ENCODE measurements around the gene CD2.

DNA sequence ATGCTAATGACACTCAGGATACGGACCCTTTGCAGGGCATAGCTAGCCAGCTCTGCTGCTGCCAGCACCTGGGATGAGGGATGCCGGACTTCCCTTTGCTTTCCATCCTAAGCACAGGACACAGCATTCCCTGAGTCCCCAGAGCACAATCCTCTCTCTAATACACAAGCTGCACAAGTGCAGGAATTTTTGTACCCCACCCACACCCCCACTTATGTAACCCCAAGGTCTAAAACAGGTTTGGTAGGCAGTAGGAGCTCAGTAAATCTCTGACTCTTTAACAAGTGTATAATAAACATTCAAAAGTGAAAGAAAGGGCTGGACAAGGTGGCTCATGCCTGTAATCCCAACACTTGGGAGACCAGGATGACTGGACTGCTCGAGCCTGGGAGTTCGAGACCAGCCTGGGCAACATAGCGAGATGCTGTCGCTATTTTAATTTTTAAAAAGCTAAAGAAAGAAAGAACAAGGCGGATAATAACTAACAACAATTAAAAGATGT is 44.5 kb upstream of the CD2 start:
- TF ChIP-seq, protein P1, sequence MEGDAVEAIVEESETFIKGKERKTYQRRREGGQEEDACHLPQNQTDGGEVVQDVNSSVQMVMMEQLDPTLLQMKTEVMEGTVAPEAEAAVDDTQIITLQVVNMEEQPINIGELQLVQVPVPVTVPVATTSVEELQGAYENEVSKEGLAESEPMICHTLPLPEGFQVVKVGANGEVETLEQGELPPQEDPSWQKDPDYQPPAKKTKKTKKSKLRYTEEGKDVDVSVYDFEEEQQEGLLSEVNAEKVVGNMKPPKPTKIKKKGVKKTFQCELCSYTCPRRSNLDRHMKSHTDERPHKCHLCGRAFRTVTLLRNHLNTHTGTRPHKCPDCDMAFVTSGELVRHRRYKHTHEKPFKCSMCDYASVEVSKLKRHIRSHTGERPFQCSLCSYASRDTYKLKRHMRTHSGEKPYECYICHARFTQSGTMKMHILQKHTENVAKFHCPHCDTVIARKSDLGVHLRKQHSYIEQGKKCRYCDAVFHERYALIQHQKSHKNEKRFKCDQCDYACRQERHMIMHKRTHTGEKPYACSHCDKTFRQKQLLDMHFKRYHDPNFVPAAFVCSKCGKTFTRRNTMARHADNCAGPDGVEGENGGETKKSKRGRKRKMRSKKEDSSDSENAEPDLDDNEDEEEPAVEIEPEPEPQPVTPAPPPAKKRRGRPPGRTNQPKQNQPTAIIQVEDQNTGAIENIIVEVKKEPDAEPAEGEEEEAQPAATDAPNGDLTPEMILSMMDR (IDR thresholded peaks at IDR 0.05), result no peak
- TF ChIP-seq SIN3A (IDR thresholded peaks at IDR 0.05; ENCODE audit: borderline replicate concordance, insufficient read depth, low read depth, low read length) (no peak), POLR2AphosphoS5 (IDR thresholded peaks at IDR 0.05; ENCODE audit: low read depth, low read length) (no peak), TCF7L2 (IDR thresholded peaks at IDR 0.05; ENCODE audit: low read depth, low read length) (no peak)
- TF ChIP-seq, protein P2, sequence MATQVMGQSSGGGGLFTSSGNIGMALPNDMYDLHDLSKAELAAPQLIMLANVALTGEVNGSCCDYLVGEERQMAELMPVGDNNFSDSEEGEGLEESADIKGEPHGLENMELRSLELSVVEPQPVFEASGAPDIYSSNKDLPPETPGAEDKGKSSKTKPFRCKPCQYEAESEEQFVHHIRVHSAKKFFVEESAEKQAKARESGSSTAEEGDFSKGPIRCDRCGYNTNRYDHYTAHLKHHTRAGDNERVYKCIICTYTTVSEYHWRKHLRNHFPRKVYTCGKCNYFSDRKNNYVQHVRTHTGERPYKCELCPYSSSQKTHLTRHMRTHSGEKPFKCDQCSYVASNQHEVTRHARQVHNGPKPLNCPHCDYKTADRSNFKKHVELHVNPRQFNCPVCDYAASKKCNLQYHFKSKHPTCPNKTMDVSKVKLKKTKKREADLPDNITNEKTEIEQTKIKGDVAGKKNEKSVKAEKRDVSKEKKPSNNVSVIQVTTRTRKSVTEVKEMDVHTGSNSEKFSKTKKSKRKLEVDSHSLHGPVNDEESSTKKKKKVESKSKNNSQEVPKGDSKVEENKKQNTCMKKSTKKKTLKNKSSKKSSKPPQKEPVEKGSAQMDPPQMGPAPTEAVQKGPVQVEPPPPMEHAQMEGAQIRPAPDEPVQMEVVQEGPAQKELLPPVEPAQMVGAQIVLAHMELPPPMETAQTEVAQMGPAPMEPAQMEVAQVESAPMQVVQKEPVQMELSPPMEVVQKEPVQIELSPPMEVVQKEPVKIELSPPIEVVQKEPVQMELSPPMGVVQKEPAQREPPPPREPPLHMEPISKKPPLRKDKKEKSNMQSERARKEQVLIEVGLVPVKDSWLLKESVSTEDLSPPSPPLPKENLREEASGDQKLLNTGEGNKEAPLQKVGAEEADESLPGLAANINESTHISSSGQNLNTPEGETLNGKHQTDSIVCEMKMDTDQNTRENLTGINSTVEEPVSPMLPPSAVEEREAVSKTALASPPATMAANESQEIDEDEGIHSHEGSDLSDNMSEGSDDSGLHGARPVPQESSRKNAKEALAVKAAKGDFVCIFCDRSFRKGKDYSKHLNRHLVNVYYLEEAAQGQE (IDR thresholded peaks at IDR 0.05; ENCODE audit: insufficient read depth in 1 of 2, low read depth in 2 of 2, low read length in 1 of 2), result no peak

All from Panc1 (cell line).